Activated CD8-positive, alpha-beta memory T cell treated with anti-CD3 and anti-CD28 coated beads for 36 hours (primary cell): ENCODE results near the gene PRKD3. TPM values are rescaled to one million over a fixed set of nuclear protein-coding genes. Genes with fewer than 3 reads are reported as not detected.
"Not testable (repeated sequence)": the region's sequence is repeated elsewhere in the genome, so short reads cannot be mapped to it uniquely, and the experiment has no call there.

ENCODE experiments used
- CTCF ChIA-PET: fragments of 350-600 bp; sonication (Branson Sonifier 250); formaldehyde crosslinking; loops from one replicate; lab custom pipeline; 2021; ENCODE audit warnings: antibody characterized with exemption; lab: Charles Lee
- POLR2A ChIA-PET: fragments of 350-600 bp; sonication (Branson Sonifier 250); formaldehyde crosslinking; loops from one replicate; lab custom pipeline; 2021; ENCODE audit warnings: antibody characterized with exemption; lab: Charles Lee
- total RNA-seq, 2 experiments: library from RNA; stranded (reverse); gene quantifications; one replicate each; pipeline ENCODE4 v1.2.3, GENCODE V29; 2021

Gene PRKD3
- total RNA-seq, 2 experiments from 2014 or later: 61.0 to 67.1 TPM

- POLR2A ChIA-PET: no interaction called here
Observed at GRCh38 chr2:37321029-37321682, 3.5 kb downstream of the PRKD3 start.

GRCh38 chr2:37319754-37320609 lies 4.7 kb downstream of the PRKD3 start:
- ChIA-PET POLR2A (interaction anchor here (0.6 to 0.7 kb wide), 2 partner anchors 77 to 312 kb away, joined by 3 to 14 read pairs; no protein-coding TSS in a partner anchor), CTCF (interaction anchor here (1.5 kb wide), 1 partner anchor 15 kb away, joined by 3 read pairs; no protein-coding TSS in a partner anchor)

More at GRCh38 chr2:37321029-37321682, 3.5 kb downstream of the PRKD3 start:
- CTCF ChIA-PET: interaction anchor here (1.5 kb wide), 1 partner anchor 16 kb away, joined by 3 read pairs; no protein-coding TSS in a partner anchor

GRCh38 chr2:37318401-37318800 lies 6.2 kb downstream of the PRKD3 start:
- CTCF ChIA-PET: interaction anchor here (0.6 kb wide), 1 partner anchor 10 kb away, joined by 5 read pairs; no protein-coding TSS in a partner anchor
- POLR2A ChIA-PET: interaction anchor here (0.5 kb wide), 1 partner anchor 1451 kb away, joined by 3 read pairs; no protein-coding TSS in a partner anchor

- ChIA-PET CTCF (interaction anchor here (0.6 kb wide), 1 partner anchor 11 kb away, joined by 5 read pairs; no protein-coding TSS in a partner anchor), POLR2A (no interaction called here)
Observed at GRCh38 chr2:37317746-37318145, 6.9 kb downstream of the PRKD3 start.

GRCh38 chr2:37316181-37316580 lies 8.5 kb downstream of the PRKD3 start:
- POLR2A ChIA-PET: no interaction called here
- CTCF ChIA-PET: interaction anchor here (0.5 kb wide), 1 partner anchor 17 kb away, joined by 3 read pairs; no protein-coding TSS in a partner anchor

- ChIA-PET CTCF (no interaction called here), POLR2A (no interaction called here)
Observed at GRCh38 chr2:37315364-37315763, 9.3 kb downstream of the PRKD3 start.

- POLR2A ChIA-PET: interaction anchor here (0.6 kb wide), 1 partner anchor 11 kb away, joined by 4 read pairs; no protein-coding TSS in a partner anchor
- CTCF ChIA-PET: no interaction called here
Observed at GRCh38 chr2:37307500-37307899, 17.1 kb downstream of the PRKD3 start.

GRCh38 chr2:37306024-37306423 lies 18.6 kb downstream of the PRKD3 start:
- POLR2A ChIA-PET: no interaction called here
- CTCF ChIA-PET: no interaction called here

GRCh38 chr2:37302701-37303252 lies 21.9 kb downstream of the PRKD3 start:
- CTCF ChIA-PET: no interaction called here
- POLR2A ChIA-PET: no interaction called here

GRCh38 chr2:37301408-37301807 lies 23.2 kb downstream of the PRKD3 start:
- POLR2A ChIA-PET: no interaction called here
- CTCF ChIA-PET: interaction anchor here (0.7 kb wide), 1 partner anchor 661 kb away, joined by 4 read pairs; no protein-coding TSS in a partner anchor

- POLR2A ChIA-PET: no interaction called here
- CTCF ChIA-PET: interaction anchor here (0.7 kb wide), 1 partner anchor 662 kb away, joined by 4 read pairs; no protein-coding TSS in a partner anchor
Observed at GRCh38 chr2:37300578-37300977, 24.1 kb downstream of the PRKD3 start.

- CTCF ChIA-PET: no interaction called here
- POLR2A ChIA-PET: no interaction called here
Observed at GRCh38 chr2:37300146-37300545, 24.5 kb downstream of the PRKD3 start.

- CTCF ChIA-PET: no interaction called here
- POLR2A ChIA-PET: no interaction called here
Observed at GRCh38 chr2:37297632-37298031, 27.0 kb downstream of the PRKD3 start.

- POLR2A ChIA-PET: no interaction called here
- CTCF ChIA-PET: no interaction called here
Observed at GRCh38 chr2:37295469-37296073, 29.1 kb downstream of the PRKD3 start.

GRCh38 chr2:37294858-37295257 lies 29.8 kb downstream of the PRKD3 start:
- CTCF ChIA-PET, POLR2A ChIA-PET: not testable (repeated sequence)

- CTCF ChIA-PET: no interaction called here
- POLR2A ChIA-PET: no interaction called here
Observed at GRCh38 chr2:37291680-37292079, 33.0 kb downstream of the PRKD3 start.

GRCh38 chr2:37287966-37288365 lies 36.7 kb downstream of the PRKD3 start:
- ChIA-PET CTCF (no interaction called here), POLR2A (no interaction called here)

- POLR2A ChIA-PET: no interaction called here
- CTCF ChIA-PET: interaction anchor here (0.7 kb wide), 2 partner anchors 45 to 226 kb away, joined by 3 read pairs; no protein-coding TSS in a partner anchor
Observed at GRCh38 chr2:37284381-37284780, 40.3 kb downstream of the PRKD3 start.

- ChIA-PET POLR2A (no interaction called here), CTCF (no interaction called here)
Observed at GRCh38 chr2:37283207-37283606, 41.4 kb downstream of the PRKD3 start.
